Keratinocyte (primary cell): ENCODE results near the gene POLD2.

Experiments used
- EZH2 ChIP-seq: IDR thresholded peaks from one replicate; pipeline ENCODE4 v1.6.1; 2012; ENCODE audit warnings: inconsistent platforms, mild to moderate bottlenecking, low read length, moderate library complexity
- TF ChIP-seq, protein P1 (sequence below), 3 experiments: IDR thresholded peaks in 1 of 3; conservative IDR thresholded peaks in 1 of 3; optimal IDR thresholded peaks in 1 of 3; 2 replicates in 2 of 3; 3 replicates in 1 of 3; pipeline versions ENCODE3 to v1.5.1; 2011; ENCODE audit warnings: low read length in 3 of 3, mild to moderate bottlenecking in 3 of 3, moderate library complexity in 2 of 3, control low read depth in 1 of 3, inconsistent platforms in 1 of 3; ENCODE audit not compliant: insufficient read depth in 2 of 3; ENCODE audit errors: extremely low read depth in 1 of 3

DNA sequence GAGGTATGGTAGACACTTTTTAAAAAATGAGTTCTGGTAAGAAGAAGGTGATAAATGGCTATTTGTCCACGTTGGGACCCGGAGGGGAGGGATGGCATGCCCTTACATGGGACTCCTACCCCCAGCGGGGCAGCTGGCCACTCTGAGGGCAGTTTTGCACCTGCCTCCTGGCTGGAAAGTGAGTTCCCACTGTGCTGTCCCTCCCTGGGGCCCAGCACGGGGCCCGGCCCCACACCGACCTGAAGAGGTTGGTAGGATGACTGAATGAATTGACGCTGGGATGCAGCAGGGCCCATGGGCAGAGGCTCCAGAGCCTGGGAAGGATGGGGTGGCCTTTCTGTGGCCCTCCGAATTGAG lies 19.8 kb downstream of the POLD2 start:
- TF ChIP-seq, protein P1, sequence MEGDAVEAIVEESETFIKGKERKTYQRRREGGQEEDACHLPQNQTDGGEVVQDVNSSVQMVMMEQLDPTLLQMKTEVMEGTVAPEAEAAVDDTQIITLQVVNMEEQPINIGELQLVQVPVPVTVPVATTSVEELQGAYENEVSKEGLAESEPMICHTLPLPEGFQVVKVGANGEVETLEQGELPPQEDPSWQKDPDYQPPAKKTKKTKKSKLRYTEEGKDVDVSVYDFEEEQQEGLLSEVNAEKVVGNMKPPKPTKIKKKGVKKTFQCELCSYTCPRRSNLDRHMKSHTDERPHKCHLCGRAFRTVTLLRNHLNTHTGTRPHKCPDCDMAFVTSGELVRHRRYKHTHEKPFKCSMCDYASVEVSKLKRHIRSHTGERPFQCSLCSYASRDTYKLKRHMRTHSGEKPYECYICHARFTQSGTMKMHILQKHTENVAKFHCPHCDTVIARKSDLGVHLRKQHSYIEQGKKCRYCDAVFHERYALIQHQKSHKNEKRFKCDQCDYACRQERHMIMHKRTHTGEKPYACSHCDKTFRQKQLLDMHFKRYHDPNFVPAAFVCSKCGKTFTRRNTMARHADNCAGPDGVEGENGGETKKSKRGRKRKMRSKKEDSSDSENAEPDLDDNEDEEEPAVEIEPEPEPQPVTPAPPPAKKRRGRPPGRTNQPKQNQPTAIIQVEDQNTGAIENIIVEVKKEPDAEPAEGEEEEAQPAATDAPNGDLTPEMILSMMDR (optimal IDR thresholded peaks at IDR 0.05 in 1 of 3, IDR thresholded peaks at IDR 0.05 in 1 of 3, conservative IDR thresholded peaks at IDR 0.05 in 1 of 3; ENCODE audit: extremely low read depth in 1 of 3, insufficient read depth in 2 of 3, low read length in 3 of 3): no peak
- no peak for TF ChIP-seq EZH2
